ENCODE results near the gene OR2AT4.
"Not testable (repeated sequence)": the region's sequence is repeated elsewhere in the genome, so short reads cannot be mapped to it uniquely, and the experiment has no call there.

The OR2AT4 gene

GRCh38 chr11:75096456-75097172 lies at the start of gene OR2AT4:
OR2AT4 (minus strand) TSS chr11:75096876.
- DNase-seq: no peak

GRCh38 chr11:75145972-75146519 lies 49.4 kb upstream of the OR2AT4 start:
- no peak for DNase-seq

GRCh38 chr11:75145196-75145971 lies 48.7 kb upstream of the OR2AT4 start:
- no peak for DNase-seq

- DNase-seq: no peak
Measured at GRCh38 chr11:75144716-75145014, 48.0 kb upstream of the OR2AT4 start.

- no peak for DNase-seq
Measured at GRCh38 chr11:75143420-75143731, 46.7 kb upstream of the OR2AT4 start.

- DNase-seq: peak; percentile 64 to 84
Measured at GRCh38 chr11:75142714-75143419, 46.2 kb upstream of the OR2AT4 start.

GRCh38 chr11:75141166-75141565 lies 44.5 kb upstream of the OR2AT4 start:
- no peak for DNase-seq

GRCh38 chr11:75140269-75141138 lies 43.8 kb upstream of the OR2AT4 start:
- peak; percentile 66 to 78 for DNase-seq

- DNase-seq: no peak
Measured at GRCh38 chr11:75135651-75136050, 39.0 kb upstream of the OR2AT4 start.

- DNase-seq: no peak
Measured at GRCh38 chr11:75135021-75135650, 38.5 kb upstream of the OR2AT4 start.

- DNase-seq: no peak
Measured at GRCh38 chr11:75133976-75134375, 37.3 kb upstream of the OR2AT4 start.

GRCh38 chr11:75132080-75132479 lies 35.4 kb upstream of the OR2AT4 start:
- DNase-seq: no peak

GRCh38 chr11:75126564-75126963 lies 29.9 kb upstream of the OR2AT4 start:
- DNase-seq: no peak

- DNase-seq: no peak
Measured at GRCh38 chr11:75118577-75118976, 21.9 kb upstream of the OR2AT4 start.

- no peak for DNase-seq
Measured at GRCh38 chr11:75114465-75114864, 17.8 kb upstream of the OR2AT4 start.

GRCh38 chr11:75113030-75113429 lies 16.4 kb upstream of the OR2AT4 start:
- DNase-seq: no peak

- DNase-seq: no peak
Measured at GRCh38 chr11:75112200-75112599, 15.5 kb upstream of the OR2AT4 start.

- DNase-seq: no peak
Measured at GRCh38 chr11:75107187-75107586, 10.5 kb upstream of the OR2AT4 start.

GRCh38 chr11:75105967-75106681 lies 9.4 kb upstream of the OR2AT4 start:
- not testable (repeated sequence) for DNase-seq

- no peak for DNase-seq
Measured at GRCh38 chr11:75105462-75105925, 8.8 kb upstream of the OR2AT4 start.

GRCh38 chr11:75103380-75104026 lies 6.8 kb upstream of the OR2AT4 start:
- DNase-seq: no peak
